ENCODE data around the gene CATSPERE. TPM values are rescaled to one million over a fixed set of nuclear protein-coding genes. Genes with fewer than 3 reads are reported as not detected.

The CATSPERE gene
- total and polyA plus RNA-seq, 12 donors: 0.18 to 2.6 (median 1.2) TPM

DNA sequence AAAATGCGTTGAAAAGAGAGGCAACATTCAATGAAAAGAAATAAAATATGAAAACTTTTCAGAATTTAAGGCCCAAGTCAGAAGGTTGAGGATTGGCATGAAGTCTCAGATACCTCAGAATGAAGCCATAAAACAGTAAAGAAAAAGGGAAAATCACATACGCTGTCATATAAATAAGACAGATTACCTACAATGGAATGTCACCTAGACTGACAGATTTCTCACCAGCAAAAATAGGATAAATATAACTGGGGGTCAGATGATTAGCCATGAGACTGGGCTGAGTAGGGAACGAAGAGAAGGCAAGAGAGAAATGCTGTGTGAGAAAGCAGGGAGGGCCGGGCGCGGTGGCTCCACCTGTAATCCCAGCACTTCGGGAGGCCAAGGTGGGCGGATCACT is 140.3 kb downstream of the CATSPERE start:
- no peaks in the 10 kb centered on the region for H3K36me3 ChIP-seq (replicated peaks in 1 of 2)
- H3K9me3 ChIP-seq (replicated peaks in 1 of 3): no peaks in the 10 kb centered on the region
- intact Hi-C loops (cut with DNase I): loop anchor here (10.0 kb wide), 2 partner anchors 433 to 443 kb away; no protein-coding TSS in a partner anchor
- DNase-seq: no peak
- H3K4me1 ChIP-seq (replicated peaks in 1 of 2): no peaks in the 10 kb centered on the region
- no peaks in the 10 kb centered on the region for H3K27me3 ChIP-seq
- H3K27ac ChIP-seq: no peak overlapping the region
- H3K4me3 ChIP-seq: no peak overlapping the region
- WGBS, 4 donors: 85 to 90% (median 87%) methylated on average over 8 of the region's 8 CpGs
- TF ChIP-seq POLR2A (IDR thresholded peaks at IDR 0.05): no peak
- TF ChIP-seq, protein P1, sequence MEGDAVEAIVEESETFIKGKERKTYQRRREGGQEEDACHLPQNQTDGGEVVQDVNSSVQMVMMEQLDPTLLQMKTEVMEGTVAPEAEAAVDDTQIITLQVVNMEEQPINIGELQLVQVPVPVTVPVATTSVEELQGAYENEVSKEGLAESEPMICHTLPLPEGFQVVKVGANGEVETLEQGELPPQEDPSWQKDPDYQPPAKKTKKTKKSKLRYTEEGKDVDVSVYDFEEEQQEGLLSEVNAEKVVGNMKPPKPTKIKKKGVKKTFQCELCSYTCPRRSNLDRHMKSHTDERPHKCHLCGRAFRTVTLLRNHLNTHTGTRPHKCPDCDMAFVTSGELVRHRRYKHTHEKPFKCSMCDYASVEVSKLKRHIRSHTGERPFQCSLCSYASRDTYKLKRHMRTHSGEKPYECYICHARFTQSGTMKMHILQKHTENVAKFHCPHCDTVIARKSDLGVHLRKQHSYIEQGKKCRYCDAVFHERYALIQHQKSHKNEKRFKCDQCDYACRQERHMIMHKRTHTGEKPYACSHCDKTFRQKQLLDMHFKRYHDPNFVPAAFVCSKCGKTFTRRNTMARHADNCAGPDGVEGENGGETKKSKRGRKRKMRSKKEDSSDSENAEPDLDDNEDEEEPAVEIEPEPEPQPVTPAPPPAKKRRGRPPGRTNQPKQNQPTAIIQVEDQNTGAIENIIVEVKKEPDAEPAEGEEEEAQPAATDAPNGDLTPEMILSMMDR (IDR thresholded peaks at IDR 0.05): no peak

DNA sequence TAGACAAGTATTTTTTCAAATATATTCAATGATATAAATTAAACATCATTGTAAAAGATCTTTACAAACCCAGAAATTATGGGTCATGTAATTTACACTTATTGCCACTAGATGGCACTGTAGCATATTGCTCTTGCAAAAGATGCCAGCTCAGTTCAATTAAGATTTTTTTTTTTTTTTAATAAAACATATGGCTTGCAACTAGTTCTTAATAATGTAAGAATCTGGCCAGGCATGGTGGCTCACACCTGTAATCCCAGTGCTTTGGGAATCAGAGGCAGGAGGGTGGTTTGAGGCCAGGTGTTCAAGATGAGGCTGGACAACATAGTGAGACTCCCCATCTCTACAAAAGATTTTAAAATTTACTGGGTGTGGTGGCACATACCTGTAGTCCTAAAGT is 142.4 kb downstream of the CATSPERE start:
- no peak overlapping the region for H3K4me3 ChIP-seq
- no peaks in the 10 kb centered on the region for H3K27me3 ChIP-seq
- intact Hi-C loops (cut with DNase I): loop anchor here (2.0 to 10.0 kb wide), 3 partner anchors 193 to 441 kb away; no protein-coding TSS in a partner anchor
- no peaks in the 10 kb centered on the region for H3K36me3 ChIP-seq (replicated peaks in 1 of 2)
- no peak overlapping the region for H3K27ac ChIP-seq
- TF ChIP-seq, protein P1 (IDR thresholded peaks at IDR 0.05): peak; percentile 72 to 91 (median 88)
- TF ChIP-seq POLR2A (IDR thresholded peaks at IDR 0.05): no peak
- H3K4me1 ChIP-seq (replicated peaks in 1 of 2): no peaks in the 10 kb centered on the region
- no peak for DNase-seq
- no peaks in the 10 kb centered on the region for H3K9me3 ChIP-seq (replicated peaks in 1 of 3)

- TF ChIP-seq POLR2A (IDR thresholded peaks at IDR 0.05): no peak
- TF ChIP-seq, protein P1 (IDR thresholded peaks at IDR 0.05): no peak
- WGBS, 4 donors: 78 to 85% (median 83%) methylated on average over 6 of the region's 6 CpGs
- Histone ChIP-seq H3K4me1 (replicated peaks in 1 of 2) (no peaks in the 10 kb centered on the region), H3K27ac (no peak overlapping the region), H3K27me3 (no peaks in the 10 kb centered on the region), H3K36me3 (replicated peaks in 1 of 2) (no peaks in the 10 kb centered on the region), H3K9me3 (replicated peaks in 1 of 3) (no peaks in the 10 kb centered on the region), H3K4me3 (no peak overlapping the region)
- intact Hi-C loops (cut with DNase I): loop anchor here (10.0 kb wide), 2 partner anchors 429 to 439 kb away; no protein-coding TSS in a partner anchor
- DNase-seq: no peak
These were observed 144.8 kb downstream of the CATSPERE start for GRCh38 chr1:244605835-244606370.

DNA sequence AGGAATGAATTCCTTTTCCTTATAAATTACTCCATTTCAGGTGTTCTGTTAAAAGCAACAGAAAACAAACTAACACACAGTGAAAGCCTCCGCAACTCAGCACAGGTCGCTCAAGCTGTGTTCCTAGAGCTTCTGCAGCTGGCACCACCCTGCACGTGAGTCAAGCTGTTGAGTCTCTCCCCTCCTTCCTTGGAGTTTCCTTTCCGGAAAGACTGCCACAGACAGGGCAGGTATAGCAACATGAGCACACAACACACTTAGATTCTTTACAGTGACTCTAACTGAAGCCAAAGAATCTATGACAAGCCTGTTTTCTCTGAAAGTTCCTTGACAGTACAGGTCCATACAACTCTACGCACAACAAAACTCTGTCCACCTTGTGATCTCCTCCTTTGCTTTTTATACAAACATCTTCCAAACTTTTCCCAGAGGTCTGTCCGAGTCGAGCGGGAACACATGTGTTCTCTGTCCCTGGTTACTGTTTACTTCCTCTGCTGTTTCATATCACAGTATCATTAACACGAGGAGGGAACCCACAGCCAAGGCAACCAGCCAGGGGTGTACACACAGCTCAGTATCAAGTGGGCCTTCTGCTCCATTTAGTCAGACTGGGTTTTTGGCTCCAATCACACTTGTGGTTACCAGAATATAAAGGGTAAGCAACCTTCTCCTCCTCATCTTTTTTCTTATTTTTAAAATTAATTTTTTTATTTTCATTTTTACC is 153.2 kb downstream of the CATSPERE start:
- no peak overlapping the region for H3K27ac ChIP-seq
- intact Hi-C loops (cut with DNase I): no loop called here
- H3K9me3 ChIP-seq (replicated peaks in 1 of 3): no peaks in the 10 kb centered on the region
- no peaks in the 10 kb centered on the region for H3K27me3 ChIP-seq
- DNase-seq: no peak
- no peaks in the 10 kb centered on the region for H3K36me3 ChIP-seq (replicated peaks in 1 of 2)
- 85 to 89% (median 86%) methylated on average over 9 of the region's 9 CpGs for WGBS, 4 donors
- H3K4me3 ChIP-seq: no peak overlapping the region
- no peaks in the 10 kb centered on the region for H3K4me1 ChIP-seq (replicated peaks in 1 of 2)
- TF ChIP-seq, protein P1 (IDR thresholded peaks at IDR 0.05): no peak
- TF ChIP-seq POLR2A (IDR thresholded peaks at IDR 0.05): no peak

Data from adrenal gland (tissue), 12 donors.